HG02943 (cell line): ENCODE data around the gene ZNF236.
"Not testable (repeated sequence)": the region's sequence is repeated elsewhere in the genome, so short reads cannot be mapped to it uniquely, and the experiment has no call there.

ENCODE experiments used
- ATAC-seq: cut with Tn5 transposase; IDR thresholded peaks from one replicate; pipeline ENCODE4 v1.9.1; 2021; ENCODE audit warnings: mild to moderate bottlenecking, low read depth, moderate library complexity; ENCODE audit not compliant: unreplicated experiment

Gene ZNF236

GRCh38 chr18:76822506-76823160 is at the start of gene ZNF236:
Gene ZNF236 (plus strand): TSS chr18:76822557. CDS start chr18:76822608, 51 bp downstream.
- ATAC-seq: peak; percentile 40

- ATAC-seq: no peak
These were observed 49.7 kb upstream of the ZNF236 start for GRCh38 chr18:76772665-76773064.

- ATAC-seq: not testable (repeated sequence)
These were observed 45.3 kb upstream of the ZNF236 start for GRCh38 chr18:76777036-76777435.

- no peak for ATAC-seq
These were observed 38.4 kb upstream of the ZNF236 start for GRCh38 chr18:76783786-76784484.

- ATAC-seq: no peak
These were observed 36.5 kb upstream of the ZNF236 start for GRCh38 chr18:76785872-76786271.

GRCh38 chr18:76788571-76789317 is 33.6 kb upstream of the ZNF236 start:
- no peak for ATAC-seq

- ATAC-seq: no peak
These were observed 31.3 kb upstream of the ZNF236 start for GRCh38 chr18:76791106-76791505.

- no peak for ATAC-seq
These were observed 30.7 kb upstream of the ZNF236 start for GRCh38 chr18:76791642-76792041.

GRCh38 chr18:76794326-76794725 is 28.0 kb upstream of the ZNF236 start:
- no peak for ATAC-seq

GRCh38 chr18:76801567-76802505 is 20.5 kb upstream of the ZNF236 start:
- peak; percentile 92 for ATAC-seq

GRCh38 chr18:76803413-76803812 is 18.9 kb upstream of the ZNF236 start:
- no peak for ATAC-seq

GRCh38 chr18:76803814-76804213 is 18.5 kb upstream of the ZNF236 start:
- peak; percentile 69 for ATAC-seq

- no peak for ATAC-seq
These were observed 17.1 kb upstream of the ZNF236 start for GRCh38 chr18:76805221-76805620.

- no peak for ATAC-seq
These were observed 16.1 kb upstream of the ZNF236 start for GRCh38 chr18:76806301-76806700.

GRCh38 chr18:76808561-76808960 is 13.8 kb upstream of the ZNF236 start:
- no peak for ATAC-seq

- not testable (repeated sequence) for ATAC-seq
These were observed 10.8 kb upstream of the ZNF236 start for GRCh38 chr18:76811530-76811929.

GRCh38 chr18:76814256-76814655 is 8.1 kb upstream of the ZNF236 start:
- no peak for ATAC-seq

- ATAC-seq: no peak
These were observed 6.2 kb upstream of the ZNF236 start for GRCh38 chr18:76816127-76816526.

GRCh38 chr18:76817888-76818611 is 4.3 kb upstream of the ZNF236 start:
- ATAC-seq: no peak
